Measurements from ENCODE around the gene KCNS1.

DNA sequence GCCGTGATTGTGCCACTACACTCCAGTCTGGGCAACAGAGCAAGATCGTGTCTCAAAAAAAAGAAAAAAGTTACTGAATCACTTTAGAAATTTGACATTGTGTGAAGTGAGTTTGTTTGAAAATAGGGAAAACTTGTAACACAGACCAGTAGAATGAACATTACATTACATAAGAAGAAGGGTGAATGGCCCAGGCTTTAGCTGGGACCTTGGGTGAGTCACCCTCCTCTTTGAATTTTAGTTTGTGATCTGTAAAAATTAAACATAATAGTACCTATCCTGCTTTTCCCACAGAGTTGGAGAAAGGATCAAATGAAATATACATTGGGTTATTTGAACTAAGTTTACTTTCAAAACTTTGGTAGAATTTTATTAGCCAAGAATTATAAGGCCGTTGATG, 56.3 kb downstream of the KCNS1 start:
- TF ChIP-seq, protein P1, sequence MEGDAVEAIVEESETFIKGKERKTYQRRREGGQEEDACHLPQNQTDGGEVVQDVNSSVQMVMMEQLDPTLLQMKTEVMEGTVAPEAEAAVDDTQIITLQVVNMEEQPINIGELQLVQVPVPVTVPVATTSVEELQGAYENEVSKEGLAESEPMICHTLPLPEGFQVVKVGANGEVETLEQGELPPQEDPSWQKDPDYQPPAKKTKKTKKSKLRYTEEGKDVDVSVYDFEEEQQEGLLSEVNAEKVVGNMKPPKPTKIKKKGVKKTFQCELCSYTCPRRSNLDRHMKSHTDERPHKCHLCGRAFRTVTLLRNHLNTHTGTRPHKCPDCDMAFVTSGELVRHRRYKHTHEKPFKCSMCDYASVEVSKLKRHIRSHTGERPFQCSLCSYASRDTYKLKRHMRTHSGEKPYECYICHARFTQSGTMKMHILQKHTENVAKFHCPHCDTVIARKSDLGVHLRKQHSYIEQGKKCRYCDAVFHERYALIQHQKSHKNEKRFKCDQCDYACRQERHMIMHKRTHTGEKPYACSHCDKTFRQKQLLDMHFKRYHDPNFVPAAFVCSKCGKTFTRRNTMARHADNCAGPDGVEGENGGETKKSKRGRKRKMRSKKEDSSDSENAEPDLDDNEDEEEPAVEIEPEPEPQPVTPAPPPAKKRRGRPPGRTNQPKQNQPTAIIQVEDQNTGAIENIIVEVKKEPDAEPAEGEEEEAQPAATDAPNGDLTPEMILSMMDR (IDR thresholded peaks at IDR 0.05): no peak
- no peak for TF ChIP-seq POLR2AphosphoS5 (IDR thresholded peaks at IDR 0.05)
- TF ChIP-seq POLR2A (IDR thresholded peaks at IDR 0.05): no peak

Measured in stomach (tissue), 4 donors.